HCT116 (cell line): ENCODE measurements around the gene PRELID1. TPM values are rescaled to one million over a fixed set of nuclear protein-coding genes. Genes with fewer than 3 reads are reported as not detected.

Experiments used
- ATAC-seq: fragments of 200-7000 bp; cut with Tn5 transposase; 2 replicates; pipeline ENCODE4 v1.9.1; 2020; ENCODE audit warnings: mild to moderate bottlenecking, moderate library complexity
- BruUV-seq: library from RNA; stranded (reverse); fragments of 400-500 nt; replicated peaks from 2 replicates; lab custom pipeline; 2021; lab: Mats Ljungman, UMichigan
- CTCF ChIA-PET: fragments of 300-600 bp; sonication (Branson Sonifier 250); formaldehyde crosslinking; loops from one replicate; lab custom pipeline; 2021; ENCODE audit warnings: antibody characterized with exemption; lab: Charles Lee
- POLR2A ChIA-PET: fragments of 300-600, 350-600 bp; sonication (Branson Sonifier 250); formaldehyde crosslinking; loops from one replicate; lab custom pipeline; 2021; ENCODE audit warnings: antibody characterized with exemption; lab: Charles Lee
- RAD21 ChIA-PET, 2 experiments: fragments of 300-600 bp; sonication (Branson Sonifier 250); formaldehyde crosslinking; loops; one replicate each; lab custom pipeline; 2023; ENCODE audit warnings: low total read pairs in 2 of 2; ENCODE audit not compliant: uncharacterized antibody in 2 of 2, unreplicated experiment in 2 of 2, low non-redundant PET in 1 of 2; lab: Charles Lee
- DNase-seq: peaks from one replicate; pipeline ENCODE4 v3.0.0-alpha.2; 2010; ENCODE audit warnings: low read depth, low spot score
- H2AFZ ChIP-seq: fragments of 200-600 bp; shearing (Covaris generic), sonication (generic); 2 replicates; pipeline ENCODE4 v1.6.1; 2017; ENCODE audit warnings: low read depth, mixed run types, mixed read lengths, antibody characterized with exemption, low read length; ENCODE audit not compliant: poor library complexity, severe bottlenecking
- H3K27ac ChIP-seq: 2 replicates; pipeline ENCODE4 v1.5.1; 2012; ENCODE audit warnings: low read depth, low read length
- H3K27me3 ChIP-seq: fragments of 200-600 bp; sonication (generic); 2 replicates; pipeline ENCODE4 v1.6.1; 2016; ENCODE audit warnings: mixed run types, low read length, mixed read lengths; ENCODE audit not compliant: insufficient read depth
- H3K36me3 ChIP-seq, 2 experiments: fragments of 200-500 bp in 1 of 2; fragments of 200-600 bp in 1 of 2; sonication (Bioruptor generic) in 1 of 2; sonication (generic) in 1 of 2; 2 replicates each; pipeline versions ENCODE4 v1.5.1 to v1.6.1; 2014 to 2016; ENCODE audit warnings: low read length in 2 of 2, inconsistent platforms in 1 of 2, mixed read lengths in 1 of 2, mixed run types in 1 of 2; ENCODE audit not compliant: insufficient read depth in 2 of 2, control insufficient read depth in 1 of 2
- H3K4me1 ChIP-seq, 2 experiments: fragments of 200-600 bp in 1 of 2; sonication (generic) in 1 of 2; 2 replicates each; pipeline versions ENCODE4 v1.5.1 to v1.6.1; 2012 to 2017; ENCODE audit warnings: low read length in 2 of 2, inconsistent platforms in 1 of 2, mild to moderate bottlenecking in 1 of 2, mixed read lengths in 1 of 2, mixed run types in 1 of 2, moderate library complexity in 1 of 2; ENCODE audit not compliant: insufficient read depth in 2 of 2, control insufficient read depth in 1 of 2
- H3K4me2 ChIP-seq: fragments of 200-600 bp; sonication (generic); 2 replicates; pipeline ENCODE4 v1.6.1; 2017; ENCODE audit warnings: mixed run types, low read length, mixed read lengths
- H3K4me3 ChIP-seq, 2 experiments: fragments of 200-600 bp in 1 of 2; sonication (generic) in 1 of 2; replicated peaks in 1 of 2; 2 replicates each; pipeline ENCODE4 v1.5.1; 2011 to 2016; ENCODE audit warnings: low read length in 2 of 2, control low read depth in 1 of 2, low read depth in 1 of 2, mild to moderate bottlenecking in 1 of 2, mixed read lengths in 1 of 2, mixed run types in 1 of 2
- H3K79me2 ChIP-seq: fragments of 200-600 bp; sonication (generic); 2 replicates; pipeline ENCODE4 v1.6.1; 2017; ENCODE audit warnings: mild to moderate bottlenecking, mixed run types, low read length, moderate library complexity, mixed read lengths; ENCODE audit not compliant: insufficient read depth
- H3K9ac ChIP-seq: fragments of 200-600 bp; sonication (generic); 2 replicates; pipeline ENCODE4 v1.6.1; 2016; ENCODE audit warnings: low read length, mixed read lengths
- H3K9me2 ChIP-seq: fragments of 200-600 bp; sonication (generic), shearing (Covaris generic); 2 replicates; pipeline ENCODE4 v1.6.1; 2017; ENCODE audit warnings: mixed run types, mild to moderate bottlenecking, moderate library complexity; ENCODE audit not compliant: insufficient read depth
- H3K9me3 ChIP-seq, 2 experiments: fragments of 200-500 bp in 1 of 2; fragments of 200-600 bp in 1 of 2; sonication (Bioruptor generic) in 1 of 2; sonication (generic) in 1 of 2; 2 replicates each; pipeline ENCODE4 v1.6.1; 2014 to 2017; ENCODE audit warnings: low read length in 2 of 2, mixed read lengths in 2 of 2, inconsistent platforms in 1 of 2, low read depth in 1 of 2, mild to moderate bottlenecking in 1 of 2, mixed run types in 1 of 2, moderate library complexity in 1 of 2; ENCODE audit not compliant: control insufficient read depth in 1 of 2, insufficient read depth in 1 of 2
- H4K20me1 ChIP-seq: fragments of 200-600 bp; sonication (generic), shearing (Covaris generic); 2 replicates; pipeline ENCODE4 v1.6.1; 2017; ENCODE audit warnings: mixed run types, mild to moderate bottlenecking, moderate library complexity; ENCODE audit not compliant: insufficient read depth
- CTCF ChIP-seq, 3 experiments: fragments of 200-600 bp in 1 of 3; sonication (generic) in 1 of 3; IDR thresholded peaks in 2 of 3; conservative IDR thresholded peaks in 1 of 3; 2 replicates each; pipeline ENCODE4 v1.5.1; 2012 to 2017; ENCODE audit warnings: low read depth in 2 of 3, low read length in 2 of 3, antibody characterized with exemption in 1 of 3, borderline replicate concordance in 1 of 3, control low read depth in 1 of 3, mild to moderate bottlenecking in 1 of 3, mixed read lengths in 1 of 3, mixed run types in 1 of 3, moderate library complexity in 1 of 3; ENCODE audit not compliant: insufficient read depth in 1 of 3
- JUND ChIP-seq: IDR thresholded peaks from 2 replicates; pipeline ENCODE4 v1.6.1; 2012
- POLR2A ChIP-seq: IDR thresholded peaks from 2 replicates; pipeline ENCODE4 v1.7.0; 2011; ENCODE audit warnings: borderline replicate concordance; ENCODE audit not compliant: insufficient read depth, insufficient read length; ENCODE audit errors: extremely low read depth
- RAD21 ChIP-seq: IDR thresholded peaks from 2 replicates; pipeline ENCODE4 v1.6.1; 2012; ENCODE audit warnings: low read depth, mild to moderate bottlenecking
- REST ChIP-seq: IDR thresholded peaks from 2 replicates; pipeline ENCODE4 v1.6.1; 2012; ENCODE audit warnings: low read depth
- YY1 ChIP-seq: IDR thresholded peaks from 2 replicates; pipeline ENCODE4 v1.6.1; 2011; ENCODE audit warnings: low read length, low read depth, moderate library complexity, mild to moderate bottlenecking; ENCODE audit not compliant: insufficient replicate concordance; ENCODE audit errors: extremely low read depth
- intact Hi-C: fragments of 100-400 bp; cut with micrococcal nuclease; formaldehyde crosslinking; loops from 2 replicates; pipeline ENCODE4 v1.10.0; 2022
- total RNA-seq: library from RNA; stranded (reverse); gene quantifications from one replicate; pipeline ENCODE4 v1.2.1, GENCODE V29; 2021; ENCODE audit not compliant: unreplicated experiment

Gene PRELID1
- total RNA-seq, 1 experiment from 2014 or later: 223 TPM

GRCh38 chr5:177311392-177311722, 7.8 kb downstream of the PRELID1 start:
- ChIA-PET RAD21 (no interaction called here), CTCF (interaction anchor here (1.5 kb wide), 1 partner anchor 92 kb away, joined by 4 read pairs; no protein-coding TSS in a partner anchor), POLR2A (interaction anchor here (1.2 kb wide), 1 partner anchor 59 kb away, joined by 4 read pairs; no protein-coding TSS in a partner anchor)
- ATAC-seq (peak; percentile 12), DNase-seq (no peak)
- H2AFZ ChIP-seq: no peak overlapping the region
- peak overlapping the region; percentile 87 for H3K9ac ChIP-seq
- H3K27me3 ChIP-seq: no peaks in the 10 kb centered on the region
- H3K27ac ChIP-seq: peak overlapping the region; percentile 82
- H3K4me1 ChIP-seq: peaks cover 18 to 45% of the 10 kb centered on the region in 2 experiments
- no TSS peak for BruUV-seq
- no peaks in the 10 kb centered on the region for H3K9me2 ChIP-seq
- H4K20me1 ChIP-seq: no peaks in the 10 kb centered on the region
- H3K79me2 ChIP-seq: no peaks in the 10 kb centered on the region; the same call in 1 of the 2 replicates
- H3K36me3 ChIP-seq: 0 out of 4 replicates have a peak, but pooled peaks cover 0 to 5% of the 10 kb centered on the region in 2 experiments
- no peaks in the 10 kb centered on the region for H3K9me3 ChIP-seq
- TF ChIP-seq JUND (no peak), POLR2A (no peak), RAD21 (no peak), YY1 (no peak), CTCF (IDR thresholded peaks at IDR 0.05 in 2 of 3, conservative IDR thresholded peaks at IDR 0.05 in 1 of 3; ENCODE audit: borderline replicate concordance in 1 of 3, insufficient read depth in 1 of 3, low read depth in 2 of 3, low read length in 2 of 3) (no peak), REST (no peak)
- intact Hi-C loops: loop anchor here (5.0 kb wide), 1 partner anchor 186 kb away; the partner anchor contains the start of gene PDLIM7
- peak overlapping the region; percentile 82 to 87 for H3K4me3 ChIP-seq
- peak overlapping the region; percentile 79 for H3K4me2 ChIP-seq
